GM21360 (cell line): ENCODE results near the gene ADH7.
"Not testable (repeated sequence)": the region's sequence is repeated elsewhere in the genome, so short reads cannot be mapped to it uniquely, and the experiment has no call there.

ENCODE experiments used
- ATAC-seq: cut with Tn5 transposase; IDR thresholded peaks from one replicate; pipeline ENCODE4 v1.9.1; 2021; ENCODE audit warnings: mild to moderate bottlenecking, moderate library complexity; ENCODE audit not compliant: unreplicated experiment

ADH7 gene

GRCh38 chr4:99381588-99382175 lies 53.5 kb downstream of the ADH7 start:
- ATAC-seq, result no peak

GRCh38 chr4:99379571-99379970 lies 55.6 kb downstream of the ADH7 start:
- ATAC-seq, result no peak

GRCh38 chr4:99378876-99379275 lies 56.3 kb downstream of the ADH7 start:
- ATAC-seq, result no peak

GRCh38 chr4:99377341-99377740 lies 57.8 kb downstream of the ADH7 start:
- ATAC-seq, result not testable (repeated sequence)

GRCh38 chr4:99372464-99372863 lies 62.7 kb downstream of the ADH7 start:
- not testable (repeated sequence) for ATAC-seq

GRCh38 chr4:99367817-99368216 lies 67.3 kb downstream of the ADH7 start:
- ATAC-seq, result not testable (repeated sequence)

GRCh38 chr4:99366491-99366890 lies 68.7 kb downstream of the ADH7 start:
- ATAC-seq, result no peak

- no peak for ATAC-seq
Measured at GRCh38 chr4:99362768-99363167, 72.4 kb downstream of the ADH7 start.
